Stomach (tissue), 19 donors: ENCODE results near the gene FOXD2. TPM values are rescaled to one million over a fixed set of nuclear protein-coding genes. Genes with fewer than 3 reads are reported as not detected.

ENCODE experiments used
- DNase-seq, 2 donors: peaks; one replicate each; pipeline versions ENCODE4 v3.0.0 to v3.0.0-alpha.2; 2013 to 2019
- H3K27ac ChIP-seq, 5 donors: fragments of 200-600 bp in 4 of 5; sonication (generic) in 4 of 5; one replicate each; pipeline ENCODE4 v1.5.1; 2013 to 2019; ENCODE audit warnings: mild to moderate bottlenecking in 1 of 5, moderate library complexity in 1 of 5
- H3K27me3 ChIP-seq, 3 donors: fragments of 200-600 bp; sonication (generic); one replicate each; pipeline ENCODE4 v1.5.1; 2017 to 2019; ENCODE audit warnings: mixed run types in 1 of 3
- H3K36me3 ChIP-seq, 4 donors: fragments of 200-600 bp; sonication (generic); 1 replicate in 3 of 4; 2 replicates in 1 of 4; pipeline ENCODE4 v1.5.1; 2016 to 2019
- H3K4me1 ChIP-seq, 4 donors: fragments of 200-600 bp; sonication (generic); one replicate each; pipeline ENCODE4 v1.5.1; 2016 to 2019
- H3K4me3 ChIP-seq, 4 donors: fragments of 200-600 bp; sonication (generic) in 3 of 4; one replicate each; pipeline ENCODE4 v1.5.1; 2016 to 2019; ENCODE audit warnings: mild to moderate bottlenecking in 1 of 4
- H3K9me3 ChIP-seq, 4 donors: fragments of 200-600 bp; sonication (generic); one replicate each; pipeline ENCODE4 v1.5.1; 2016 to 2019
- CTCF ChIP-seq, 7 experiments: fragments of 450-650 bp in 4 of 7; fragments of 200-600 bp in 3 of 7; sonication (generic) in 3 of 7; IDR thresholded peaks; one replicate each; pipeline ENCODE4 v1.5.1; 2016 to 2019; ENCODE audit warnings: antibody characterized with exemption in 7 of 7, control low read depth in 2 of 7, mild to moderate bottlenecking in 1 of 7
- EP300 ChIP-seq: sonication (generic); formaldehyde crosslinking; IDR thresholded peaks from one replicate; pipeline ENCODE4 v1.6.1; 2017; ENCODE audit warnings: antibody characterized with exemption
- POLR2A ChIP-seq, 4 donors: fragments of 450-650 bp; IDR thresholded peaks; one replicate each; pipeline ENCODE4 v1.6.1; 2016; ENCODE audit warnings: antibody characterized with exemption in 4 of 4, control low read depth in 2 of 4, mild to moderate bottlenecking in 1 of 4, moderate library complexity in 1 of 4
- POLR2AphosphoS5 ChIP-seq, 3 donors: sonication (generic); formaldehyde crosslinking; IDR thresholded peaks; one replicate each; pipeline ENCODE4 v1.6.1; 2016; ENCODE audit warnings: antibody characterized with exemption in 3 of 3
- WGBS, 5 donors: extraction: QIAGEN DNeasy Blood & Tissue Kit in 3 of 5; methylation state at CpG; one replicate each; pipeline versions ENCODE4 v1.1.5 to v1.1.7; 2013 to 2018; 5-methylcytosine and 5-hydroxymethylcytosine counted together
- intact Hi-C: fragments of 100-400 bp; cut with DNase I; formaldehyde crosslinking; loops from one replicate; pipeline ENCODE4 v1.15.1; 2023; ENCODE audit warnings: low total_unique reads
- long read RNA-seq, 10 donors: transcript quantifications; one replicate each; lab custom pipeline, GENCODE V29; 2026
- polyA plus RNA-seq, 3 donors: library from polyadenylated mRNA; stranded (reverse); fragments of 200-250 nt; gene quantifications; one replicate each; pipeline ENCODE4 v1.2.3, GENCODE V29; 2013
- total RNA-seq, 5 donors: library from RNA; depleted of rRNA; stranded (reverse); fragments of >200 nt; gene quantifications; one replicate each; pipeline versions ENCODE4 v1.1.0 to v1.2.3, GENCODE V29; 2014 to 2016
- donor health status: healthy with polysubstance abuse.
- donor health status: Bipolar disorder and iron deficiency.
- donor health status: healthy.

The FOXD2 gene
- total RNA-seq: 10 to 100 TPM in 1 of 5 donors, under 1 TPM in 1, not detected in 3; under 0.01 to 47.5 TPM
- under 1 TPM in 2 of 3 donors, not detected in 1; 0.12 to 0.13 TPM for polyA plus RNA-seq
- long read RNA-seq, donor 1, full-length matches to known transcripts: 1 of 1 reads
- long read RNA-seq, donor 1, partial matches to known transcripts: 0 of 1 reads
- long read RNA-seq, donor 1, other reads (novel, unspliced or antisense): 0 of 1 reads
- long read RNA-seq, donor 2, full-length matches to known transcripts: 1 of 1 reads
- long read RNA-seq, donor 2, partial matches to known transcripts: 0 of 1 reads
- long read RNA-seq, donor 2, other reads (novel, unspliced or antisense): 0 of 1 reads
- long read RNA-seq, donor 3: 0 reads
- long read RNA-seq, donor 4: 0 reads
- long read RNA-seq, donor 5: 0 reads
- long read RNA-seq, donor 6: 0 reads
- long read RNA-seq, donor 7: 0 reads
- long read RNA-seq, donor 8, full-length matches to known transcripts: 2 of 2 reads
- long read RNA-seq, donor 8, partial matches to known transcripts: 0 of 2 reads
- long read RNA-seq, donor 8, other reads (novel, unspliced or antisense): 0 of 2 reads
- long read RNA-seq, donor 9, full-length matches to known transcripts: 3 of 3 reads
- long read RNA-seq, donor 9, partial matches to known transcripts: 0 of 3 reads
- long read RNA-seq, donor 9, other reads (novel, unspliced or antisense): 0 of 3 reads
- long read RNA-seq, donor 10, full-length matches to known transcripts: 3 of 3 reads
- long read RNA-seq, donor 10, partial matches to known transcripts: 0 of 3 reads
- long read RNA-seq, donor 10, other reads (novel, unspliced or antisense): 0 of 3 reads

- no peaks in the 10 kb centered on the region for H3K9me3 ChIP-seq
- H3K36me3 ChIP-seq: no peaks in the 10 kb centered on the region
- peak within 1 kb of the TSS; percentile 71 to 89 (median 82) for H3K27ac ChIP-seq
- peak; percentile 87 to 95 for DNase-seq
- H3K27me3 ChIP-seq: peaks cover 25 to 100% (median 62%) of the 10 kb centered on the region in 3 donors
- TF ChIP-seq CTCF (IDR thresholded peaks at IDR 0.05): peak in 6 of 7 experiments; percentile 44 to 99 (median 97)
- TF ChIP-seq POLR2AphosphoS5 (IDR thresholded peaks at IDR 0.05): peak in 2 of 3 donors; percentile 29 to 35
- TF ChIP-seq POLR2A (IDR thresholded peaks at IDR 0.05): no peak
- no peak for TF ChIP-seq EP300
- 0% methylated on average over 7 to 80 of the region's 80 CpGs; no CpG with 5 or more reads in 1 of the 5 donors for WGBS, 5 donors
- peak within 1 kb of the TSS; percentile 52 to 85 (median 62) for H3K4me3 ChIP-seq
- peaks cover 51 to 67% (median 59%) of the 10 kb centered on the region in 4 donors for H3K4me1 ChIP-seq
- intact Hi-C loops: no loop called here
Observed at GRCh38 chr1:47437447-47438164, at the start of gene FOXD2. Gene FOXD2 (plus strand): TSS chr1:47438044. CDS start chr1:47438136, 92 bp downstream.

- Histone ChIP-seq H3K27ac (no peak overlapping the region), H3K36me3 (peaks cover 0 to 4% (median 2%) of the 10 kb centered on the region in 4 donors), H3K9me3 (no peaks in the 10 kb centered on the region), H3K4me1 (peaks cover 0 to 17% (median 9%) of the 10 kb centered on the region in 4 donors), H3K4me3 (no peak overlapping the region), H3K27me3 (peaks cover 0 to 7% (median 0%) of the 10 kb centered on the region in 3 donors)
- WGBS, 5 donors: 23 to 35% (median 28%) methylated on average over 2 to 3 of the region's 3 CpGs
- DNase-seq: peak; percentile 70 to 81
- intact Hi-C loops: no loop called here
- TF ChIP-seq CTCF (IDR thresholded peaks at IDR 0.05) (peak in 5 of 7 experiments; percentile 28 to 69 (median 53)), POLR2A (IDR thresholded peaks at IDR 0.05) (no peak)
Observed at GRCh38 chr1:47388891-47389238, 49.0 kb upstream of the FOXD2 start.

- intact Hi-C loops: no loop called here
- WGBS, 5 donors: 27 to 43% (median 41%) methylated on average over 2 of the region's 2 CpGs
Observed at GRCh38 chr1:47389731-47390130, 48.1 kb upstream of the FOXD2 start.

More at GRCh38 chr1:47389731-47390130, 48.1 kb upstream of the FOXD2 start:
- Histone ChIP-seq H3K4me3 (no peak overlapping the region), H3K36me3 (no peaks in the 10 kb centered on the region), H3K9me3 (no peaks in the 10 kb centered on the region), H3K27ac (no peak overlapping the region), H3K27me3 (peaks cover 0 to 12% (median 0%) of the 10 kb centered on the region in 3 donors), H3K4me1 (peaks cover 0 to 17% (median 9%) of the 10 kb centered on the region in 4 donors)
- TF ChIP-seq POLR2AphosphoS5 (IDR thresholded peaks at IDR 0.05) (no peak), POLR2A (IDR thresholded peaks at IDR 0.05) (no peak), EP300 (no peak), CTCF (IDR thresholded peaks at IDR 0.05) (no peak)
- no peak for DNase-seq
